ENCODE data around the gene GALNTL6.

DNA sequence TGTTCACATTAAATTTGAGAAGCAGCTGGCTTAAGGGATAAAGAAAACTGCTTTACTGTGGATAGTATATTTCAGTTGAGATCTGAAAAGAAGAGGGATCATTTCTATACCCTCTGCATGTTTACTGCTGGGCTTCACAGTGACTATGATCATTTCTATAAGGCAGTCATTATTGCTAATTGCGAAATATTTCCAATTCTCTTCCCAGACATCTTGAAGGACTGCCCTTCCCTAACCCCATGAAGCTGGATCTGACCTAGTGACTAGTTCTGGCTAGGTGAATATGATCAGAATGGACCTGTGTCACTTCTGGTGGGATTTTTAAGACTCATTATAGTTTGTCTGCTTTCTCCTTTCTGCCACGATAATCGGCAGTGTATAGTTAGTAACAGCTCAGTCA is 848.9 kb downstream of the GALNTL6 start:
- TF ChIP-seq, protein P1, sequence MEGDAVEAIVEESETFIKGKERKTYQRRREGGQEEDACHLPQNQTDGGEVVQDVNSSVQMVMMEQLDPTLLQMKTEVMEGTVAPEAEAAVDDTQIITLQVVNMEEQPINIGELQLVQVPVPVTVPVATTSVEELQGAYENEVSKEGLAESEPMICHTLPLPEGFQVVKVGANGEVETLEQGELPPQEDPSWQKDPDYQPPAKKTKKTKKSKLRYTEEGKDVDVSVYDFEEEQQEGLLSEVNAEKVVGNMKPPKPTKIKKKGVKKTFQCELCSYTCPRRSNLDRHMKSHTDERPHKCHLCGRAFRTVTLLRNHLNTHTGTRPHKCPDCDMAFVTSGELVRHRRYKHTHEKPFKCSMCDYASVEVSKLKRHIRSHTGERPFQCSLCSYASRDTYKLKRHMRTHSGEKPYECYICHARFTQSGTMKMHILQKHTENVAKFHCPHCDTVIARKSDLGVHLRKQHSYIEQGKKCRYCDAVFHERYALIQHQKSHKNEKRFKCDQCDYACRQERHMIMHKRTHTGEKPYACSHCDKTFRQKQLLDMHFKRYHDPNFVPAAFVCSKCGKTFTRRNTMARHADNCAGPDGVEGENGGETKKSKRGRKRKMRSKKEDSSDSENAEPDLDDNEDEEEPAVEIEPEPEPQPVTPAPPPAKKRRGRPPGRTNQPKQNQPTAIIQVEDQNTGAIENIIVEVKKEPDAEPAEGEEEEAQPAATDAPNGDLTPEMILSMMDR (conservative IDR thresholded peaks at IDR 0.05; ENCODE audit: low read depth in 2 of 2): no peak
- no peak for TF ChIP-seq POLR2AphosphoS5 (IDR thresholded peaks at IDR 0.05; ENCODE audit: low read depth)
- TF ChIP-seq ZNF114 (CRISPR knock-in tag; IDR thresholded peaks at IDR 0.05): no peak
- no peak for TF ChIP-seq STAT1 (IDR thresholded peaks at IDR 0.05; ENCODE audit: unreplicated experiment)
- TF ChIP-seq EZH2phosphoT487 (IDR thresholded peaks at IDR 0.05; ENCODE audit: unreplicated experiment): no peak
- no peak for TF ChIP-seq NANOG (IDR thresholded peaks at IDR 0.05; ENCODE audit: borderline replicate concordance)
- TF ChIP-seq EZH2 (IDR thresholded peaks at IDR 0.05; ENCODE audit: low read depth, unreplicated experiment): no peak
- TF ChIP-seq, protein P2, sequence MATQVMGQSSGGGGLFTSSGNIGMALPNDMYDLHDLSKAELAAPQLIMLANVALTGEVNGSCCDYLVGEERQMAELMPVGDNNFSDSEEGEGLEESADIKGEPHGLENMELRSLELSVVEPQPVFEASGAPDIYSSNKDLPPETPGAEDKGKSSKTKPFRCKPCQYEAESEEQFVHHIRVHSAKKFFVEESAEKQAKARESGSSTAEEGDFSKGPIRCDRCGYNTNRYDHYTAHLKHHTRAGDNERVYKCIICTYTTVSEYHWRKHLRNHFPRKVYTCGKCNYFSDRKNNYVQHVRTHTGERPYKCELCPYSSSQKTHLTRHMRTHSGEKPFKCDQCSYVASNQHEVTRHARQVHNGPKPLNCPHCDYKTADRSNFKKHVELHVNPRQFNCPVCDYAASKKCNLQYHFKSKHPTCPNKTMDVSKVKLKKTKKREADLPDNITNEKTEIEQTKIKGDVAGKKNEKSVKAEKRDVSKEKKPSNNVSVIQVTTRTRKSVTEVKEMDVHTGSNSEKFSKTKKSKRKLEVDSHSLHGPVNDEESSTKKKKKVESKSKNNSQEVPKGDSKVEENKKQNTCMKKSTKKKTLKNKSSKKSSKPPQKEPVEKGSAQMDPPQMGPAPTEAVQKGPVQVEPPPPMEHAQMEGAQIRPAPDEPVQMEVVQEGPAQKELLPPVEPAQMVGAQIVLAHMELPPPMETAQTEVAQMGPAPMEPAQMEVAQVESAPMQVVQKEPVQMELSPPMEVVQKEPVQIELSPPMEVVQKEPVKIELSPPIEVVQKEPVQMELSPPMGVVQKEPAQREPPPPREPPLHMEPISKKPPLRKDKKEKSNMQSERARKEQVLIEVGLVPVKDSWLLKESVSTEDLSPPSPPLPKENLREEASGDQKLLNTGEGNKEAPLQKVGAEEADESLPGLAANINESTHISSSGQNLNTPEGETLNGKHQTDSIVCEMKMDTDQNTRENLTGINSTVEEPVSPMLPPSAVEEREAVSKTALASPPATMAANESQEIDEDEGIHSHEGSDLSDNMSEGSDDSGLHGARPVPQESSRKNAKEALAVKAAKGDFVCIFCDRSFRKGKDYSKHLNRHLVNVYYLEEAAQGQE (IDR thresholded peaks at IDR 0.05; ENCODE audit: unreplicated experiment): no peak
